Gastrocnemius medialis (tissue), 4 donors: ENCODE measurements around the gene COL4A3.

Source experiments
- POLR2A ChIP-seq, 2 donors: fragments of 450-650 bp; IDR thresholded peaks; one replicate each; pipeline ENCODE4 v1.6.1; 2017; ENCODE audit warnings: antibody characterized with exemption in 2 of 2, mild to moderate bottlenecking in 2 of 2, moderate library complexity in 2 of 2
- TF ChIP-seq, protein P1 (sequence below), 5 experiments: fragments of 450-650 bp in 3 of 5; fragments of 200-600 bp in 2 of 5; sonication (generic) in 2 of 5; IDR thresholded peaks in 4 of 5; conservative IDR thresholded peaks in 1 of 5; 1 replicate in 4 of 5; 2 replicates in 1 of 5; pipeline ENCODE4 v1.5.1; 2016 to 2019; ENCODE audit warnings: antibody characterized with exemption in 5 of 5, mild to moderate bottlenecking in 3 of 5, moderate library complexity in 3 of 5

DNA sequence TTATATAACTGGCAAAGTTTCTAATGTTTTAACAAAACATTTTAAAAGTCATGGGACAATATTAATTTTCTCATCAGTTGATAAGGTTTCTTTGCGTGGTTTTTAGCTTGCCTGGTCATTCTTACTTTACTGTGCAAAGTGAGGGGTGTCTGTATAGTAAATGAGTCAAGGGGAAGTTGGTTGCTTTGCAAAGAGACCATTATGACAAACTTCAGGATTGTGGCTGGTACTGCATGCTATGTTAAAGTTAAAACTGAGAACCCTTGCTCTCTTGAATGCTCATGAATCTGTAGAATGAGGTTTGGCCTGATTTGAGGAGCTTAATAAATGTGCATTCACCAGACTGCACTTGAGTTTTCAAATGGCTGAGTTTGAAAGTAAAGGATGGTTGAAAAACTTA, 47.4 kb upstream of the COL4A3 start:
- no peak for TF ChIP-seq POLR2A (IDR thresholded peaks at IDR 0.05)
- TF ChIP-seq, protein P1, sequence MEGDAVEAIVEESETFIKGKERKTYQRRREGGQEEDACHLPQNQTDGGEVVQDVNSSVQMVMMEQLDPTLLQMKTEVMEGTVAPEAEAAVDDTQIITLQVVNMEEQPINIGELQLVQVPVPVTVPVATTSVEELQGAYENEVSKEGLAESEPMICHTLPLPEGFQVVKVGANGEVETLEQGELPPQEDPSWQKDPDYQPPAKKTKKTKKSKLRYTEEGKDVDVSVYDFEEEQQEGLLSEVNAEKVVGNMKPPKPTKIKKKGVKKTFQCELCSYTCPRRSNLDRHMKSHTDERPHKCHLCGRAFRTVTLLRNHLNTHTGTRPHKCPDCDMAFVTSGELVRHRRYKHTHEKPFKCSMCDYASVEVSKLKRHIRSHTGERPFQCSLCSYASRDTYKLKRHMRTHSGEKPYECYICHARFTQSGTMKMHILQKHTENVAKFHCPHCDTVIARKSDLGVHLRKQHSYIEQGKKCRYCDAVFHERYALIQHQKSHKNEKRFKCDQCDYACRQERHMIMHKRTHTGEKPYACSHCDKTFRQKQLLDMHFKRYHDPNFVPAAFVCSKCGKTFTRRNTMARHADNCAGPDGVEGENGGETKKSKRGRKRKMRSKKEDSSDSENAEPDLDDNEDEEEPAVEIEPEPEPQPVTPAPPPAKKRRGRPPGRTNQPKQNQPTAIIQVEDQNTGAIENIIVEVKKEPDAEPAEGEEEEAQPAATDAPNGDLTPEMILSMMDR (IDR thresholded peaks at IDR 0.05 in 4 of 5, conservative IDR thresholded peaks at IDR 0.05 in 1 of 5), result no peak
